Heart left ventricle (tissue), 13 donors: ENCODE data around the gene ARPC5.

Experiments used
- CTCF ChIP-seq, 12 donors: fragments of 200-600 bp; sonication (generic) in 4 of 12; IDR thresholded peaks; one replicate each; pipeline versions ENCODE4 v1.5.0 to v1.8.0; 2018 to 2022; ENCODE audit warnings: antibody characterized with exemption in 12 of 12, mild to moderate bottlenecking in 5 of 12
- POLR2A ChIP-seq, 2 donors: fragments of 450-650 bp; IDR thresholded peaks; one replicate each; pipeline ENCODE4 v1.6.1; 2017; ENCODE audit warnings: antibody characterized with exemption in 2 of 2, mild to moderate bottlenecking in 2 of 2, moderate library complexity in 2 of 2
- donor health status: ischemic (EF 13 %, LVEDD 7.1; RV severe dilation, severe dysfunction).
- donor health status: DM: no; HTN: yes; CAD: no.
- donor health status: DM: no; HTN: no; CAD: no.
- donor health status: ischemic (EF 25% LVEDD 6.9; RV normal size, moderate dysfunction).
- donor health status: ischemic (EF 25% LVEDD 5.7; RV mildly dilated, moderate dysfunction).
- donor health status: ischemic (EF 35%, LVEDD 5.7; RV mildly dilated, moderate dysfunction).
- donor health status: nonischemic (EF 11% LVEDD 7.7; RV severe dilation, severe dysfunction).
- donor health status: DM: yes; HTN: yes; CAD: no.
- donor health status: PGD.
- donor health status: ischemic (EF 29% LVEDD 5.4; RV normal size, mild dysfunction).
- donor health status: nonischemic (EF 23%, LVEDD 6.1; RV moderate dilation, normal function).

DNA sequence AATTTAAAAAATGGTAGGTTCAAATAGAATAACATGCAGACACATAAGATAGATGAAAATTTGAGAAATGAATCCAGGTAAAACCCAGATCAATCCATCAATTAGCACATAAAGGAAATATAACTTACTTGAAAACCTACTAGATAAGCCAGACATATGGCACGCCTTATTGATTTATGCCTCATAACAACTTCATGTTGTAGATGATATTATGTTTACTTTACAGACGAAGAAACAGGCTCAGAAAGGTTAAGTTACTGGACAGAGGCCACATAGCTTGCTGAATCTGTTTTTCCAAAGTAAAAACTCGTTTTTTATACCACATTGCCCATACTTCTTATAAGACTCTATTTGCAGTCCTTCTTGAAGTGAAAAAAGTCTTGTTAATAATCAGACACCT lies 23.2 kb downstream of the ARPC5 start:
- no peak for TF ChIP-seq CTCF (IDR thresholded peaks at IDR 0.05)
- TF ChIP-seq POLR2A (IDR thresholded peaks at IDR 0.05): no peak
